Measurements from ENCODE around the gene AP4M1.

- TF ChIP-seq, protein P1, sequence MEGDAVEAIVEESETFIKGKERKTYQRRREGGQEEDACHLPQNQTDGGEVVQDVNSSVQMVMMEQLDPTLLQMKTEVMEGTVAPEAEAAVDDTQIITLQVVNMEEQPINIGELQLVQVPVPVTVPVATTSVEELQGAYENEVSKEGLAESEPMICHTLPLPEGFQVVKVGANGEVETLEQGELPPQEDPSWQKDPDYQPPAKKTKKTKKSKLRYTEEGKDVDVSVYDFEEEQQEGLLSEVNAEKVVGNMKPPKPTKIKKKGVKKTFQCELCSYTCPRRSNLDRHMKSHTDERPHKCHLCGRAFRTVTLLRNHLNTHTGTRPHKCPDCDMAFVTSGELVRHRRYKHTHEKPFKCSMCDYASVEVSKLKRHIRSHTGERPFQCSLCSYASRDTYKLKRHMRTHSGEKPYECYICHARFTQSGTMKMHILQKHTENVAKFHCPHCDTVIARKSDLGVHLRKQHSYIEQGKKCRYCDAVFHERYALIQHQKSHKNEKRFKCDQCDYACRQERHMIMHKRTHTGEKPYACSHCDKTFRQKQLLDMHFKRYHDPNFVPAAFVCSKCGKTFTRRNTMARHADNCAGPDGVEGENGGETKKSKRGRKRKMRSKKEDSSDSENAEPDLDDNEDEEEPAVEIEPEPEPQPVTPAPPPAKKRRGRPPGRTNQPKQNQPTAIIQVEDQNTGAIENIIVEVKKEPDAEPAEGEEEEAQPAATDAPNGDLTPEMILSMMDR (IDR thresholded peaks at IDR 0.05), result no peak
- TF ChIP-seq POLR2A (IDR thresholded peaks at IDR 0.05), result no peak
These were observed 6.4 kb downstream of the AP4M1 start for GRCh38 chr7:100107890-100108289.

All from ovary (tissue), 3 donors.